EL (cell line): ENCODE results near the gene TMEM190.
"Not testable (repeated sequence)": the region's sequence is repeated elsewhere in the genome, so short reads cannot be mapped to it uniquely, and the experiment has no call there.

Experiments used
- DNase-seq: peaks from one replicate; pipeline ENCODE4 v3.0.0-alpha.2; 2016

The TMEM190 gene

GRCh38 chr19:55391702-55392615 is 15.3 kb downstream of the TMEM190 start:
- no peak for DNase-seq

- DNase-seq, result no peak
Observed at GRCh38 chr19:55392820-55393761, 16.5 kb downstream of the TMEM190 start.

GRCh38 chr19:55398200-55398925 is 21.7 kb downstream of the TMEM190 start:
- no peak for DNase-seq

DNA sequence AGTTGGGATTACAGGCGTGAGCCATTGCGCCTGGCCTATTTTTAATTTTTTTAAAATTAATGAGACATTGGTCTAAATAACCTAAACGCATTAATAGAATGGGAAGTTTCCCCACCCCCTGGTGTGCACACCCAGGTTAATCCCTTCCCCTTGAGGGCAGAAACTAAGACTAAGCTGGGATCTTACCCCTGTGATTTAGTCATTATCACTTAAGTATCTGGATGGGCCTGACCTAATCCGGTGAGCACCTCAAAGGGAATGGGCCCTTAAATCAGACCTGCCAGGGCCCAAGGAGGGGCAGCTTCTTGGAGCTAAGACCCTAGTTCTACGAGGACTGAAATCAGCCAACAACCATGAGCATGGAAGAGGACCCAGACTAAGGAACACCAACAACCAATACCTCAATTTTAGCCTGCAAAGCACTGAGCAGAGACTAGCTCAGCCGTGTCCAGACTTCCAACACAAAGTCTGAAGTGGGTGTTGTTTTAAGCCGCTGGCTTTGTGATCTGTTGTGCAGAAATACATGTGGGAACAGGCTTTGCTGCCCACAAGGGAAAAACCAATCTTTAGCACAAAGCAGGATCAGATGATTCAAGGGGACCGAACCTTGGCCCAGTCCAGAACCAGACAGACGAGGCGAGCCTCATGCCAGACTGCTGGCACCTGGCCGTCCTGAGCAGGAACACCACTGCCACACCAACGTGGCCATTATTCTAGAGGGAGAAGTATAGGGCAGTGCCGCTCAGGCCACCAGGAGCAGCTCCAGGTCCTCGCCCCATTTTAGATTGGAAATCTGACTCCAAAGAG is 23.9 kb downstream of the TMEM190 start:
- no peak for DNase-seq

- DNase-seq, result not testable (repeated sequence)
Observed at GRCh38 chr19:55401390-55401789, 24.8 kb downstream of the TMEM190 start.

DNA sequence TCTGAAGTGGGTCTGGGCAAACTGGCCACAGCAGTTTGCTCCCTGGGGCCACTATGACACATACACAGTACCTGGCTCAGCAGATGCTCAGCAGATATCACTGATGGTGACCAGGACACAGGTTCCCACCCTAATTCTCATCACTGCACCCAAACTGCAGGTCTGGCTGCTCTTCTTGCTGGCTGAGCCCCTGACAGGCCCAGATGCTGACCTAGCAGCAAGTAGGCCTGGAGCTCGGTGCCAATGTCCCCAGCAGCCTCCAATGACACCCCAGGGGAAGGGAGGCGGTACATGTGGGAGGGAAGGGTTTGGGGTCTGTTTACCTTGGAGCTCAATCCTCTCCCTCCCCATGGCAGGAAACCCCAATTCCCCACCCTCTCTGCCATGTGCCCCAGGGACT is 25.9 kb downstream of the TMEM190 start:
- no peak for DNase-seq

DNA sequence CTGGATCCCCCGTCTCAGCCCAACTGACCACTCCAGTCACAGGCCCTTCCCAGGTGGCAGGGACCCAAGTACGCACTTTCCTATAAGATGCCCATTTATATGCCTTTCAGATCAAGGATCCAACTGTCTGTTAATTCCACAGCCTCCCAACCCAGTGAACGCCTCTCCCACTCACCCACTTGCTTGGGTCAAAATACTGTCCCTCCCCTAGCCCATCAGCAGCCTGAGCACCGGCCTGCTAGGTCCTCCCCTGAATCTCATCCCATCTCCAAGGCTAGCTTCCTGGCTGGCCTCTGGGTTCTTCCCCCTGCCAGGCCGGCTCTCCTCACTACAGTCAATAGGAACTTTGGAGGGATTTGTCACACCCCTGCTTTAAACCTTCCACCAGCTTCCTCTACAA is 29.0 kb downstream of the TMEM190 start:
- no peak for DNase-seq

GRCh38 chr19:55406091-55406825 is 29.6 kb downstream of the TMEM190 start:
- no peak for DNase-seq

DNA sequence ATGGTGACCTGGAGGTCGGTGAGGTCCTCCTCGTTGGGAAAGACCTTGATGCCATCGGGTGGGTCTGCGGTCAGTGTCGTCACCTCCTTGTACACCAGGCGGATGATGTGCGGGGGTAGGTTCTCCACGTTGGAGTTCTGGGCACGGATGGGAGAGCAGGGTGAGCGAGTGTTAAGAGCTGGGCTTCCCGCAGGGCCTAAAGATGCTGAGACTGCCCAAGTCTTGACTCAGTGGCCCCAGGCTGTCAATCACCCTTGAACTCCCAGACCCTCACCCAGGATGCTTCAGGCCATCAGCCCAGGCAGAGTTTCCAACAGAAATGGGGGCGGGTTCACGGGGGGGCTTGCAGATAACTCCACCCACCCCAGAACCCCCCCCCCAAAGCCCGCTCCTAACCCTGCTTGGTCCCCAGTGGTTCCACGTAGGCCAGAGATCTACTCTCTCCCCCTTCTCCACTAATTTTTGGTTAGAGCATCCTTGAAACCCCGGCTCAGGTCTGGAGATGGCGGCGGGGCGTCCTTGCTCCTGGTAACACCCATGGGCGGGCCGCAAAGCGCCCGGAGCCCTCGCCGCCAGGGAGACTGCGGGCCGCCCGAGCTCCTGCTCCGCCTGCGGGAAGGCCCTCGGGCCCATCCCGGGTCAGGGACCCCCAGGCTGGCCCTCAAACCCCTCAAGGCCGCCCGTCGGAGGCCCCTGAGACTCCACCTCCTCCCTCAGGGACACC is 30.4 kb downstream of the TMEM190 start:
- DNase-seq, result no peak

- not testable (repeated sequence) for DNase-seq
Observed at GRCh38 chr19:55407550-55407799, 30.8 kb downstream of the TMEM190 start, which contains the start of gene UBE2S. TSS of gene UBE2S (minus strand) at chr19:55407788. CDS start at chr19:55407589, 199 bp downstream.

DNA sequence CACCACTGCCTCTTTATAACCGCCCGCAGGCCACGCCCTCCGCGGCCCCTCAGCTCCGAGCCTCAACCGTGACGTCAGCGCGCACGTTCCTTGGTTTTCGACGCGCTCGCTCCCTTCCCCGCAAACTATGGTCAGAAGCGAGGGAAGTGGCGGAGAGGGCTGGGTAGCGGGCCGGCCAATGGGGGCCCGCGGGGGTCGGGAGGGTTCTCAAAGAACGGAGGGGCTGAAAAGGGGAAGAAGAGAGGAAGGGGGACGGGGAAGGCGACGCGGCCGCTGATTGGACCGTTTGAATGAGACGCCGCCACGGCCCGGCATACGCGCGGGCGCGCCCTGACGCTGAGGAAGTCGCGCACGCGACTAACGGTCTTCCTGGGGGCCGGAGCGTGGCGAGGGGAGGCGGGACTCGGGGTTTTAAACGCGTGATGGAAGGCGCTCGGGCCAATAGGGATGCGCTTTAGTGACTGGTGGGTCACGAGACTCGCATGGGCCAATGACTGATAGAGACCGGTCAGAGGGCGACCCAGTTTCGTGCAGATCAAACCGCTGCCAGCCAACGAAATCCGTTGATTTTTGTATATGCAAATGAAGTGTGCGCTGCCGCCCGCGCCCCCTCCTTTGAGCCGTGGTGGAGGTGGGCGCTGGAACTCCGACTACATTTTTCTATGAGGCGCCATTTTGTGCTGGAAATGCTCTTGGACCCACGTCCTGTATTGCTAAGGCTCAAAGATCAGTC is 31.3 kb downstream of the TMEM190 start:
- DNase-seq, result peak; percentile 99

GRCh38 chr19:55408533-55408872 is 31.9 kb downstream of the TMEM190 start:
- DNase-seq, result no peak

GRCh38 chr19:55409179-55409578 is 32.6 kb downstream of the TMEM190 start:
- not testable (repeated sequence) for DNase-seq

GRCh38 chr19:55410168-55410567 is 33.5 kb downstream of the TMEM190 start:
- DNase-seq, result no peak

GRCh38 chr19:55418185-55418584 is 41.6 kb downstream of the TMEM190 start:
- DNase-seq, result peak; percentile 87

- no peak for DNase-seq
Observed at GRCh38 chr19:55419103-55419502, 42.5 kb downstream of the TMEM190 start.

DNA sequence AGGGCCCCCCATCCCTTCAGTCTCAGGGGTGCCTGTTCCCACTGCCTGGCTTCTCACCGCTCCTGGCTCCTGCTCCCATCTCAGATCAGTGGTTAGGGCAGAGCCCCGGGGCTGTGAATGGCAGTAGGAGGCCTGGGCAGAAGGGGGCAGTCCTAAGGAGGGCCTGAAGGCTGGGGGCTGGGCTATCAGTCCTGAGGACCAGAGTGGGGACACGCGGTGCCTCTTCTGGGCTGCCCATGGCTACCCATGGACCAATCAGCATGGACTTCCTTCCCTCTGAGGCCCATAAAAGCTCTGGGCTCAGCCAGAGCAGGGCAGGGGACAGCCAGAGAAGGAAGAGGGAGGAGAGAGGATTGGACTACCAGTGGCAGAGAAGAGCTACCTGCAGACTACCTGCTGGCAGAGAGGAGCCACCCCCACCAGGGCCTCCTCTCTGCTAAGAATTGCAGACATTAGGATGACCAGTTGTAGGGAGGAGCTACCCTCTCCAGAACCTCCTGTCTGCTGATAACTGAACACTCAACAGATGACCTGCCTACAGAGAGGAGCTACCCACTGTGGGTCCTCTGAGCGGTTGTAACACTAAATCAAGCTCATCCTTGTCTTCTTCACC is 43.1 kb downstream of the TMEM190 start:
- no peak for DNase-seq

- not testable (repeated sequence) for DNase-seq
Observed at GRCh38 chr19:55421281-55421680, 44.7 kb downstream of the TMEM190 start.

- DNase-seq, result no peak
Observed at GRCh38 chr19:55423225-55424005, 46.8 kb downstream of the TMEM190 start.
